Measurements from ENCODE around the gene C1GALT1.
"Not testable (repeated sequence)": the region's sequence is repeated elsewhere in the genome, so short reads cannot be mapped to it uniquely, and the experiment has no call there.

DNA sequence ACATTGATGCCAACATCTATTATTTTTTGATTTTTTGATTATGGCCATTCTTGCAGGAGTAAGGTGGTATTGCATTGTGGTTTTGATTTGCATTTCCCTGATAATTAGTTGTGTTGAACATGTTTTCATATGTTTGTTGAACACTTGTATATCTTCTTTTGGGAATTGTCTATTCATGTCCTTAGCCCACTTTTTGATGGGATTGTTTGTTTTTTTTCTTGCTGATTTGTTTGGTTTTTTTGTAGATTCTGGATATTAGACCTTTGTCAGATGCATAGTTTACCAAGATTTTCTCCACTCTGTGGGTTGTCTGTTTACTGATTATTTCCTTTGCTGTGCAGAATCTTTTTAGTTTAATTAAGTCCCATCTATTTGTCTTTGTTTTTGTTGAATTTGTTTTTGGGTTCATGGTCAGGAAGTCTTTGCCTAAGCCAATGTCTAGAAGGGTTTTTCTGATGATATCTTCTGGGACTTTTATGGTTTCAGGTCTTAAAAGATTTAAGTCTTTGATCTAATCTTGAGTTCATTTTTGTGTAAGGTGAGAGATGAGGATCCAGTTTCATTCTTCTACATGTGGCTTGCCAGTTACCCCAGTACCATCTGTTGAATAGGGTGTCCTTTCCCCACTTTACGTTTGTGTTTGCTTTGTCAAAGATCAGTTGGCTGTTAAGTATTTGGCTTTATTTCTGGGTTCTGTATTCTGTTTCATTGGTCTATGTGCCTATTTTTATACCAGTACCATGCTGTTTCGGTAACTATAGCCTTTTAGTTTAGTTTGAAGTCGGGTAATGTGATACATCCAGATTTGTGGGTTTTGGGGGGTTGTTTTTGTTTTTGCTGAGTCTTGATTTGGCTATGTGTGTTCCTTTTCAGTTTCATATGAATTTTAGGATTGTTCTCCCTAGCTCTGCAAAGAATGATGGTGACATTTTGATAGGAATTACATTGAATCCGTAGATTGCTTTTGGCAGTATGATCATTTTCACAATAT is 10.7 kb downstream of the C1GALT1 start:
- TF ChIP-seq CTCF (conservative IDR thresholded peaks at IDR 0.05); EZH2 (IDR thresholded peaks at IDR 0.05; ENCODE audit: low read depth): not testable (repeated sequence)
